Activated CD8-positive, alpha-beta memory T cell treated with anti-CD3 and anti-CD28 coated beads, Interleukin-2, amount 50 U/mL, for 24 hours (primary cell): ENCODE measurements around the gene RPS6KA2.
"Not testable (repeated sequence)": the region's sequence is repeated elsewhere in the genome, so short reads cannot be mapped to it uniquely, and the experiment has no call there.

Source experiments
- DNase-seq: peaks from one replicate; pipeline ENCODE4 v3.0.0-alpha.2; 2020; ENCODE audit errors: extremely low read depth

RPS6KA2 gene

GRCh38 chr6:166369782-166370181, 257.3 kb downstream of the RPS6KA2 start:
- DNase-seq = no peak

GRCh38 chr6:166366921-166367320, 260.1 kb downstream of the RPS6KA2 start:
- no peak for DNase-seq

- no peak for DNase-seq
These were observed 261.2 kb downstream of the RPS6KA2 start for GRCh38 chr6:166365806-166366205.

GRCh38 chr6:166365221-166365620, 261.8 kb downstream of the RPS6KA2 start:
- no peak for DNase-seq

GRCh38 chr6:166364456-166364855, 262.6 kb downstream of the RPS6KA2 start:
- no peak for DNase-seq

GRCh38 chr6:166362427-166362826, 264.6 kb downstream of the RPS6KA2 start:
- DNase-seq = not testable (repeated sequence)

GRCh38 chr6:166361077-166361429, 266.0 kb downstream of the RPS6KA2 start:
- DNase-seq = no peak

GRCh38 chr6:166360243-166361076, 266.6 kb downstream of the RPS6KA2 start:
- DNase-seq = no peak
